ENCODE results near the gene ULK4.

DNA sequence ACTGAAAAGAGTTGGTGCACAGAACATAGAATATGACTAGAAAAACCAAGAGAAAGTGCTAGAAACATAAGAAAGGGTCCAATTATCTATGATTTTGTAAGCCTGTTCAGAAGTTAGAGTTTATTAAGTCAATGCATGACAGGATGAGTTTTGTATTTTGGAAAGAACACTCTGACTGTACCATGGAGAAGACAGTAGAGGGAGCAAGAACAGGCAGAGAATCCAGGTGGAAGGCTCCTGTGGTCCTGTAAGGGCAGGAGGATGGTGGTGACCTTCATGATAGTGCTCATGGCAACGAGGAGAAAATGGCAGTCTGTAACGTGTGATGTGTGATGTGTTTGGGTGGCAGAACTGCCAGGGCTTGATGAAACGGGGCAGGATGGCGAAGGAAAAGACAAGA is 513.5 kb downstream of the ULK4 start:
- TF ChIP-seq POLR2A (IDR thresholded peaks at IDR 0.05; ENCODE audit: borderline replicate concordance, extremely low read depth, insufficient read depth, insufficient read length) (no peak), SIN3A (IDR thresholded peaks at IDR 0.05; ENCODE audit: low read depth) (no peak), CEBPB (IDR thresholded peaks at IDR 0.05; ENCODE audit: low read depth) (no peak), POLR2AphosphoS5 (IDR thresholded peaks at IDR 0.05; ENCODE audit: low read depth, low read length) (no peak)
- TF ChIP-seq, protein P1, sequence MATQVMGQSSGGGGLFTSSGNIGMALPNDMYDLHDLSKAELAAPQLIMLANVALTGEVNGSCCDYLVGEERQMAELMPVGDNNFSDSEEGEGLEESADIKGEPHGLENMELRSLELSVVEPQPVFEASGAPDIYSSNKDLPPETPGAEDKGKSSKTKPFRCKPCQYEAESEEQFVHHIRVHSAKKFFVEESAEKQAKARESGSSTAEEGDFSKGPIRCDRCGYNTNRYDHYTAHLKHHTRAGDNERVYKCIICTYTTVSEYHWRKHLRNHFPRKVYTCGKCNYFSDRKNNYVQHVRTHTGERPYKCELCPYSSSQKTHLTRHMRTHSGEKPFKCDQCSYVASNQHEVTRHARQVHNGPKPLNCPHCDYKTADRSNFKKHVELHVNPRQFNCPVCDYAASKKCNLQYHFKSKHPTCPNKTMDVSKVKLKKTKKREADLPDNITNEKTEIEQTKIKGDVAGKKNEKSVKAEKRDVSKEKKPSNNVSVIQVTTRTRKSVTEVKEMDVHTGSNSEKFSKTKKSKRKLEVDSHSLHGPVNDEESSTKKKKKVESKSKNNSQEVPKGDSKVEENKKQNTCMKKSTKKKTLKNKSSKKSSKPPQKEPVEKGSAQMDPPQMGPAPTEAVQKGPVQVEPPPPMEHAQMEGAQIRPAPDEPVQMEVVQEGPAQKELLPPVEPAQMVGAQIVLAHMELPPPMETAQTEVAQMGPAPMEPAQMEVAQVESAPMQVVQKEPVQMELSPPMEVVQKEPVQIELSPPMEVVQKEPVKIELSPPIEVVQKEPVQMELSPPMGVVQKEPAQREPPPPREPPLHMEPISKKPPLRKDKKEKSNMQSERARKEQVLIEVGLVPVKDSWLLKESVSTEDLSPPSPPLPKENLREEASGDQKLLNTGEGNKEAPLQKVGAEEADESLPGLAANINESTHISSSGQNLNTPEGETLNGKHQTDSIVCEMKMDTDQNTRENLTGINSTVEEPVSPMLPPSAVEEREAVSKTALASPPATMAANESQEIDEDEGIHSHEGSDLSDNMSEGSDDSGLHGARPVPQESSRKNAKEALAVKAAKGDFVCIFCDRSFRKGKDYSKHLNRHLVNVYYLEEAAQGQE (IDR thresholded peaks at IDR 0.05; ENCODE audit: low read depth), result no peak
